Esophagus muscularis mucosa (tissue), 4 donors: Measurements from ENCODE around the gene QKI.

Experiments
- EP300 ChIP-seq: sonication (generic); formaldehyde crosslinking; IDR thresholded peaks from one replicate; pipeline ENCODE4 v1.6.1; 2017; ENCODE audit warnings: antibody characterized with exemption
- POLR2A ChIP-seq: fragments of 450-650 bp; IDR thresholded peaks from one replicate; pipeline ENCODE4 v1.6.1; 2017; ENCODE audit warnings: antibody characterized with exemption, moderate library complexity, mild to moderate bottlenecking, low read depth
- TF ChIP-seq, protein P1 (sequence below), 3 experiments: fragments of 200-600 bp in 2 of 3; fragments of 450-650 bp in 1 of 3; sonication (generic) in 2 of 3; IDR thresholded peaks; one replicate each; pipeline ENCODE4 v1.5.1; 2017 to 2019; ENCODE audit warnings: antibody characterized with exemption in 3 of 3, mild to moderate bottlenecking in 2 of 3, moderate library complexity in 1 of 3

DNA sequence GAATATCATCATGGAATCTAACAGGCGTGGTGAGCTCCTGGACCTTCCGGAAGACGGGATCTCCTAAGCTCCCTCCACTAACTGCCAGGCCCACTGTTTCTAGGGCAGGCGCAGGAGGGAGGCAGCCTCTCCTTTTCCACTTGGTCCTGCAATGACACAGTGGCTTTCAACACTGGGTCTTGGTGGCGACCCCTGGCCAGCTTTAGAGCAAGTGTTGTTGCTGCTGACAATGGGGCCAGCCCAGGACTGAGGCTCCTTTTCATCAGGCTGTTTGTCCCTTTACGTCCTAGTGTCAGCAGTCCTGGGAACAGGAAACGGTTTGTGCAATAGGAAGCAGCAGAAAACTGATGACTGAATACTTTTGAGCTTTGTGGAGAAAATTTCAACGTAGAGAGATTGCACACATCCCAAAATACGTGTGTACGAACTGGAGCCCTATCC, 9.7 kb upstream of the QKI start:
- TF ChIP-seq, protein P1, sequence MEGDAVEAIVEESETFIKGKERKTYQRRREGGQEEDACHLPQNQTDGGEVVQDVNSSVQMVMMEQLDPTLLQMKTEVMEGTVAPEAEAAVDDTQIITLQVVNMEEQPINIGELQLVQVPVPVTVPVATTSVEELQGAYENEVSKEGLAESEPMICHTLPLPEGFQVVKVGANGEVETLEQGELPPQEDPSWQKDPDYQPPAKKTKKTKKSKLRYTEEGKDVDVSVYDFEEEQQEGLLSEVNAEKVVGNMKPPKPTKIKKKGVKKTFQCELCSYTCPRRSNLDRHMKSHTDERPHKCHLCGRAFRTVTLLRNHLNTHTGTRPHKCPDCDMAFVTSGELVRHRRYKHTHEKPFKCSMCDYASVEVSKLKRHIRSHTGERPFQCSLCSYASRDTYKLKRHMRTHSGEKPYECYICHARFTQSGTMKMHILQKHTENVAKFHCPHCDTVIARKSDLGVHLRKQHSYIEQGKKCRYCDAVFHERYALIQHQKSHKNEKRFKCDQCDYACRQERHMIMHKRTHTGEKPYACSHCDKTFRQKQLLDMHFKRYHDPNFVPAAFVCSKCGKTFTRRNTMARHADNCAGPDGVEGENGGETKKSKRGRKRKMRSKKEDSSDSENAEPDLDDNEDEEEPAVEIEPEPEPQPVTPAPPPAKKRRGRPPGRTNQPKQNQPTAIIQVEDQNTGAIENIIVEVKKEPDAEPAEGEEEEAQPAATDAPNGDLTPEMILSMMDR (IDR thresholded peaks at IDR 0.05), result no peak
- TF ChIP-seq EP300 (no peak), POLR2A (no peak)
